K562 (cell line): Measurements from ENCODE around the gene ATP6V0E2. TPM values are rescaled to one million over a fixed set of nuclear protein-coding genes. Genes with fewer than 3 reads are reported as not detected.

ENCODE experiments used
- ATAC-seq: fragments of 200-7000 bp; cut with Tn5 transposase; 3 replicates; pipeline ENCODE4 v1.9.1; 2020; ENCODE audit warnings: moderate library complexity
- BruUV-seq: library from RNA; stranded (reverse); fragments of 400-500 nt; replicated peaks from 2 replicates; lab custom pipeline; 2021; lab: Mats Ljungman, UMichigan
- CTCF ChIA-PET: fragments of 300-600 bp; formaldehyde crosslinking; extraction: SDS; loops from one replicate; lab custom pipeline; 2021; ENCODE audit warnings: low intra/inter-chr PET ratio; lab: Yijun Ruan, JAX
- POLR2A ChIA-PET: fragments of 300-600, 350-650 bp; sonication (Branson Sonifier 250); formaldehyde crosslinking; extraction: SDS; loops from one replicate; lab custom pipeline; 2021; ENCODE audit warnings: antibody characterized with exemption, inconsistent platforms; lab: Yijun Ruan, JAX
- DNase-seq, 4 experiments: peaks; one replicate each; pipeline versions ENCODE4 v3.0.0 to v3.0.0-alpha.2; 2011 to 2018; ENCODE audit warnings: low spot score in 3 of 4, mixed read lengths in 3 of 4; ENCODE audit errors: extremely low read depth in 1 of 4
- FAIRE-seq: peaks from 2 replicates; lab custom pipeline; 2011; peaks lifted over from hg19 to GRCh38; lab: Jason Lieb, UNC
- H2AFZ ChIP-seq: 2 replicates; pipeline ENCODE4 v1.6.0; 2011; ENCODE audit warnings: low read depth, low read length, control low read depth, inconsistent platforms
- H3K27ac ChIP-seq: fragments of 200-600 bp; 3 replicates; pipeline ENCODE4 v1.8.0; 2011; ENCODE audit warnings: low read depth, mild to moderate bottlenecking, control low read depth, inconsistent platforms, low read length, moderate library complexity, mixed read lengths; ENCODE audit errors: extremely low read depth
- H3K27me3 ChIP-seq, 2 experiments: fragments of 300-600 bp in 1 of 2; 2 replicates in 1 of 2; 3 replicates in 1 of 2; pipeline versions ENCODE4 v1.6.0 to v1.8.0; 2011; ENCODE audit warnings: inconsistent platforms in 2 of 2, low read length in 2 of 2, mild to moderate bottlenecking in 1 of 2, mixed read lengths in 1 of 2, moderate library complexity in 1 of 2; ENCODE audit not compliant: control insufficient read depth in 2 of 2, insufficient read depth in 2 of 2
- H3K36me3 ChIP-seq: fragments of 300-600 bp; 3 replicates; pipeline ENCODE4 v1.8.0; 2011; ENCODE audit warnings: mild to moderate bottlenecking, low read length, inconsistent platforms; ENCODE audit not compliant: control insufficient read depth, insufficient read depth
- H3K4me1 ChIP-seq, 2 experiments: fragments of 200-600 bp in 1 of 2; replicated peaks in 1 of 2; 2 replicates in 1 of 2; 3 replicates in 1 of 2; pipeline versions ENCODE4 v1.5.1 to v1.8.0; 2011; ENCODE audit warnings: inconsistent platforms in 2 of 2, low read length in 2 of 2, mild to moderate bottlenecking in 1 of 2, mixed read lengths in 1 of 2, moderate library complexity in 1 of 2; ENCODE audit not compliant: control insufficient read depth in 2 of 2, insufficient read depth in 2 of 2
- H3K4me2 ChIP-seq: 2 replicates; pipeline ENCODE4 v1.6.1; 2011; ENCODE audit warnings: low read length, control low read depth, inconsistent platforms, mixed read lengths; ENCODE audit not compliant: insufficient read depth
- H3K4me3 ChIP-seq: fragments of 200-600 bp; sonication (generic), shearing (Covaris generic); 2 replicates; pipeline ENCODE4 v1.5.1; 2016; ENCODE audit warnings: control low read depth, inconsistent platforms
- H3K79me2 ChIP-seq: fragments of 200-600 bp; 3 replicates; pipeline ENCODE4 v1.8.0; 2011; ENCODE audit warnings: low read length, inconsistent platforms; ENCODE audit not compliant: control insufficient read depth, insufficient read depth
- H3K9ac ChIP-seq, 2 experiments: 2 replicates each; pipeline versions ENCODE4 v1.6.0 to v1.6.1; 2011; ENCODE audit warnings: low read depth in 2 of 2, low read length in 2 of 2, control low read depth in 1 of 2, inconsistent platforms in 1 of 2, mild to moderate bottlenecking in 1 of 2, mixed read lengths in 1 of 2; ENCODE audit not compliant: insufficient read depth in 1 of 2
- H3K9me1 ChIP-seq: one replicate; pipeline ENCODE4 v1.6.0; 2011; ENCODE audit warnings: inconsistent platforms, mild to moderate bottlenecking, low read length, moderate library complexity; ENCODE audit not compliant: control insufficient read depth, insufficient read depth
- H3K9me3 ChIP-seq: replicated peaks from 2 replicates; pipeline ENCODE4 v1.5.1; 2011; ENCODE audit warnings: low read depth, low read length, inconsistent platforms; ENCODE audit not compliant: control insufficient read depth, insufficient read depth
- H4K20me1 ChIP-seq: replicated peaks from 2 replicates; pipeline ENCODE4 v1.6.1; 2011; ENCODE audit warnings: low read length, inconsistent platforms, mixed read lengths; ENCODE audit not compliant: control insufficient read depth, insufficient read depth
- ARID1B ChIP-seq: fragments of 450-650 bp; IDR thresholded peaks from 2 replicates; pipeline ENCODE4 v1.6.1; 2016; ENCODE audit warnings: antibody characterized with exemption, mild to moderate bottlenecking, inconsistent platforms
- ARID2 ChIP-seq: fragments of 450-650 bp; IDR thresholded peaks from 2 replicates; pipeline ENCODE4 v1.6.1; 2017; ENCODE audit warnings: antibody characterized with exemption, mild to moderate bottlenecking
- BRD4 ChIP-seq: fragments of 200-600 bp; sonication (generic); IDR thresholded peaks from 2 replicates; pipeline ENCODE4 v1.6.1; 2017; ENCODE audit warnings: inconsistent platforms
- COPS2 ChIP-seq: fragments of 450-650 bp; conservative IDR thresholded peaks from 2 replicates; pipeline ENCODE4 v1.6.1; 2016; ENCODE audit warnings: mild to moderate bottlenecking, moderate library complexity
- EP300 ChIP-seq: IDR thresholded peaks from 2 replicates; pipeline ENCODE4 v1.6.1; 2012; ENCODE audit warnings: low read length, improper control_type of control experiment
- ERF ChIP-seq: fragments of 450-650 bp; formaldehyde crosslinking; IDR thresholded peaks from 2 replicates; pipeline ENCODE4 v1.4.0; 2020; ENCODE audit warnings: mild to moderate bottlenecking, mixed read lengths
- ETS2 ChIP-seq: IDR thresholded peaks from 2 replicates; pipeline ENCODE4 v1.6.1; 2016; ENCODE audit warnings: borderline replicate concordance, missing genetic modification characterization, mild to moderate bottlenecking, moderate library complexity, missing compliant biosample characterization; ENCODE audit not compliant: poor library complexity, severe bottlenecking
- HDAC2 ChIP-seq: fragments of 450-650 bp; IDR thresholded peaks from 2 replicates; pipeline ENCODE4 v1.6.1; 2016; ENCODE audit warnings: mild to moderate bottlenecking
- KLF6 ChIP-seq: fragments of 250-450 bp; sonication (Bioruptor Pico); IDR thresholded peaks from 2 replicates; pipeline ENCODE4 v1.4.0; 2020; ENCODE audit warnings: mild to moderate bottlenecking, moderate library complexity, borderline replicate concordance
- MCM7 ChIP-seq, 2 experiments: fragments of 450-650 bp; IDR thresholded peaks; 2 replicates each; pipeline ENCODE4 v1.6.1; 2016 to 2018
- NEUROD1 ChIP-seq: fragments of 150-350 bp; IDR thresholded peaks from 2 replicates; pipeline ENCODE4 v1.6.1; 2014; ENCODE audit warnings: borderline replicate concordance, low read length, low read depth; ENCODE audit not compliant: partially characterized antibody
- RAD21 ChIP-seq, 2 experiments: fragments of 250-450 bp in 1 of 2; fragments of 450-650 bp in 1 of 2; sonication (Bioruptor Pico) in 1 of 2; formaldehyde crosslinking in 1 of 2; IDR thresholded peaks in 1 of 2; conservative IDR thresholded peaks in 1 of 2; 2 replicates each; pipeline versions ENCODE4 v1.4.0 to v1.8.0; 2020 to 2022; ENCODE audit warnings: mild to moderate bottlenecking in 2 of 2, moderate library complexity in 1 of 2
- RAD51 ChIP-seq: fragments of 450-650 bp; IDR thresholded peaks from 2 replicates; pipeline ENCODE4 v1.7.1; 2016; ENCODE audit warnings: low read depth, mild to moderate bottlenecking, borderline replicate concordance
- RBM17 ChIP-seq: fragments of 200-400 bp; formaldehyde crosslinking; IDR thresholded peaks from 2 replicates; pipeline ENCODE4 v1.6.1; 2017; ENCODE audit warnings: low read depth, mild to moderate bottlenecking, low read length, borderline replicate concordance
- SPI1 ChIP-seq: IDR thresholded peaks from 2 replicates; pipeline ENCODE4 v1.6.1; 2011; ENCODE audit warnings: low read depth, low read length, control low read depth, borderline replicate concordance
- TRIM24 ChIP-seq, 2 experiments: fragments of 450-650 bp; IDR thresholded peaks; 2 replicates each; pipeline ENCODE4 v1.6.1; 2016
- ZNF589 ChIP-seq: fragments of 200-800 bp; sonication (Bioruptor generic); IDR thresholded peaks from 2 replicates; pipeline ENCODE4 v1.6.1; 2016; ENCODE audit warnings: low read depth, missing genetic modification characterization, missing compliant biosample characterization
- WGBS: fragments of 100-300 bp; shearing (Covaris generic); methylation state at CpG from one replicate; pipeline ENCODE4 v1.1.6; 2016; ENCODE audit warnings: low coverage, mixed read lengths; ENCODE audit not compliant: insufficient coverage; ENCODE audit errors: missing lambda C conversion rate; 5-methylcytosine and 5-hydroxymethylcytosine counted together
- in situ Hi-C: fragments of 300-500 bp; cut with MboI; formaldehyde crosslinking; loops from 4 replicates; pipeline ENCODE4 v1.15.0; 2018; ENCODE audit warnings: inconsistent platforms, mixed read lengths
- intact Hi-C: fragments of 100-400 bp; cut with micrococcal nuclease; formaldehyde crosslinking; loops from 2 replicates; pipeline ENCODE4 v1.14.2; 2022
- polyA plus RNA-seq, 8 experiments: library from polyadenylated mRNA; depleted of rRNA in 4 of 8; stranded (reverse) in 5 of 8; unstranded in 3 of 8; fragments of >200 nt; fragmentation: Nextera tagmentation in 2 of 8; fragmentation: Illumina TruSeq in 1 of 8; extraction: Ambion mirVana in 2 of 8; extraction: Trizol in 1 of 8; gene quantifications; 2 replicates each; pipeline versions ENCODE4 v1.2.1 to v1.2.3, GENCODE V29; 2011 to 2014; ENCODE audit warnings: inconsistent platforms in 1 of 8, missing spikeins in 1 of 8
- total RNA-seq, 7 experiments: library from RNA; depleted of rRNA in 6 of 7; stranded (reverse); fragments of >200 nt in 6 of 7; fragmentation: Illumina TruSeq in 2 of 7; extraction: Trizol in 2 of 7; gene quantifications; 2 replicates each; pipeline versions ENCODE4 v1.2.1 to v1.2.3, GENCODE V29; 2011 to 2021; ENCODE audit warnings: low replicate concordance in 1 of 7
- TF ChIP-seq, protein P1 (sequence below): sonication (generic); formaldehyde crosslinking; IDR thresholded peaks from 2 replicates; pipeline ENCODE4 v1.8.1; 2023; ENCODE audit warnings: mild to moderate bottlenecking, missing genetic modification reagents

The ATP6V0E2 gene
- total and polyA plus RNA-seq, 9 of the 15 experiments (the other 6 are each of a cell fraction or from before 2014, with no cell fraction given) = 0.55 to 18.5 (median 10.9) TPM

DNA sequence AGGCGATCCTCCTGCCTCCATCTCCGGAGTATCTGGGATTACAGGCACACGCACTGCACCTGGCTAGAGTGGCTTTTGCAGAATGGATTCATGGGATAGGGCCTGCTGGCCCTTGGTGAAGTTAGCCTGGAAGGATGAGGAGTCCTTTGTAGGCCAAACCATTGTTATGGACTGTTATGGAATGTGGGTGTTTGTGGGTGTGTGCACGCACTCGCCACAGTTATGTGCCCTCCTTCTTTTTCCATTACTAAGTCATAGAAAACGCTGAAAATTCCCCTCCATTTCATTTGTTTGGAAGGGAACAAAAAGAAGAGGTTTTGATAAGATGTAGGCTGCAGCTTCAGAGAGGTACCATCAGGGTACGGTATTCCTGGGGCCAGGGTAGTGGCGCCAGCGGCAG lies 20.6 kb upstream of the ATP6V0E2 start:
- Histone ChIP-seq H3K79me2 (no peaks in the 10 kb centered on the region), H3K36me3 (no peaks in the 10 kb centered on the region), H3K27ac (no peak overlapping the region), H3K9me3 (no peaks in the 10 kb centered on the region), H3K9ac (no peak overlapping the region), H3K4me3 (no peak overlapping the region), H3K4me1 (peaks cover 14 to 20% of the 10 kb centered on the region in 2 experiments), H2AFZ (no peak overlapping the region), H4K20me1 (0 out of 2 replicates have a peak, but pooled peaks cover 9% of the 10 kb centered on the region), H3K9me1 (no peaks in the 10 kb centered on the region), H3K4me2 (no peak overlapping the region), H3K27me3 (peaks cover 29 to 43% of the 10 kb centered on the region in 2 experiments; a peak in 4 of 5 replicates)
- BruUV-seq = no TSS peak
- intact Hi-C loops = no loop called here
- in situ Hi-C loops = loop anchor here (25.0 kb wide), 1 partner anchor 184 kb away; no protein-coding TSS in a partner anchor
- DNase-seq (no peak), ATAC-seq (no peak), FAIRE-seq (no peak)
- POLR2A ChIA-PET = no interaction called here
- WGBS = 62% methylated on average over 9 of the region's 9 CpGs
- CTCF ChIA-PET = no interaction called here
- TF ChIP-seq ZNF589 (CRISPR knock-in tag) (no peak), KLF6 (CRISPR knock-in tag) (no peak), NEUROD1 (no peak), ARID1B (no peak), BRD4 (no peak), ERF (CRISPR knock-in tag) (no peak), TRIM24 (IDR thresholded peaks at IDR 0.05) (no peak), COPS2 (no peak), SPI1 (no peak), HDAC2 (no peak), RAD21 (CRISPR knock-in tag; conservative IDR thresholded peaks at IDR 0.05 in 1 of 2, IDR thresholded peaks at IDR 0.05 in 1 of 2) (no peak), RBM17 (no peak), RAD51 (no peak), MCM7 (IDR thresholded peaks at IDR 0.05) (no peak), EP300 (no peak), ARID2 (no peak), ETS2 (tag) (no peak)
- TF ChIP-seq, protein P1, sequence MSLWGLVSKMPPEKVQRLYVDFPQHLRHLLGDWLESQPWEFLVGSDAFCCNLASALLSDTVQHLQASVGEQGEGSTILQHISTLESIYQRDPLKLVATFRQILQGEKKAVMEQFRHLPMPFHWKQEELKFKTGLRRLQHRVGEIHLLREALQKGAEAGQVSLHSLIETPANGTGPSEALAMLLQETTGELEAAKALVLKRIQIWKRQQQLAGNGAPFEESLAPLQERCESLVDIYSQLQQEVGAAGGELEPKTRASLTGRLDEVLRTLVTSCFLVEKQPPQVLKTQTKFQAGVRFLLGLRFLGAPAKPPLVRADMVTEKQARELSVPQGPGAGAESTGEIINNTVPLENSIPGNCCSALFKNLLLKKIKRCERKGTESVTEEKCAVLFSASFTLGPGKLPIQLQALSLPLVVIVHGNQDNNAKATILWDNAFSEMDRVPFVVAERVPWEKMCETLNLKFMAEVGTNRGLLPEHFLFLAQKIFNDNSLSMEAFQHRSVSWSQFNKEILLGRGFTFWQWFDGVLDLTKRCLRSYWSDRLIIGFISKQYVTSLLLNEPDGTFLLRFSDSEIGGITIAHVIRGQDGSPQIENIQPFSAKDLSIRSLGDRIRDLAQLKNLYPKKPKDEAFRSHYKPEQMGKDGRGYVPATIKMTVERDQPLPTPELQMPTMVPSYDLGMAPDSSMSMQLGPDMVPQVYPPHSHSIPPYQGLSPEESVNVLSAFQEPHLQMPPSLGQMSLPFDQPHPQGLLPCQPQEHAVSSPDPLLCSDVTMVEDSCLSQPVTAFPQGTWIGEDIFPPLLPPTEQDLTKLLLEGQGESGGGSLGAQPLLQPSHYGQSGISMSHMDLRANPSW (CRISPR knock-in tag) = no peak
